Activated CD8-positive, alpha-beta memory T cell treated with anti-CD3 and anti-CD28 coated beads, Interleukin-2, amount 10 ng/mL, durations not matched to agents 7 days and 5 days (primary cell): ENCODE measurements around the gene LENG9. TPM values are rescaled to one million over a fixed set of nuclear protein-coding genes. Genes with fewer than 3 reads are reported as not detected.
A peak's percentile ranks its signal among the peaks of the same experiment; 100 is the strongest.

Experiments used
- ATAC-seq: fragments of 150-1000 bp; cut with Tn5 transposase; one replicate; pipeline ENCODE4 v1.10.0; 2021; ENCODE audit warnings: moderate library complexity
- CTCF ChIA-PET: fragments of 350-600 bp; sonication (Branson Sonifier 250); formaldehyde crosslinking; loops from one replicate; lab custom pipeline; 2021; ENCODE audit warnings: antibody characterized with exemption; lab: Charles Lee
- DNase-seq: peaks from one replicate; pipeline ENCODE4 v3.0.0-alpha.2; 2020
- H3K27ac Mint-ChIP-seq: one replicate; pipeline ENCODE4 v1.8.0; 2021; ENCODE audit warnings: mild to moderate bottlenecking, mixed read lengths
- H3K27me3 Mint-ChIP-seq: one replicate; pipeline ENCODE4 v1.8.0; 2021; ENCODE audit warnings: mixed read lengths
- H3K36me3 Mint-ChIP-seq: one replicate; pipeline ENCODE4 v1.8.0; 2021; ENCODE audit warnings: mild to moderate bottlenecking, mixed read lengths
- H3K4me1 Mint-ChIP-seq: one replicate; pipeline ENCODE4 v1.8.0; 2021; ENCODE audit warnings: mixed read lengths
- H3K4me3 Mint-ChIP-seq: one replicate; pipeline ENCODE4 v1.8.0; 2021; ENCODE audit warnings: mild to moderate bottlenecking, moderate library complexity, mixed read lengths
- H3K9me3 Mint-ChIP-seq: one replicate; pipeline ENCODE4 v1.8.0; 2022; ENCODE audit warnings: low read depth, mixed read lengths
- total RNA-seq, 2 experiments: library from RNA; stranded (reverse); gene quantifications; one replicate each; pipeline ENCODE4 v1.2.3, GENCODE V29; 2021

The LENG9 gene
- total RNA-seq, 2 experiments from 2014 or later, result 6.3 to 7.2 TPM

GRCh38 chr19:54436628-54437252, 26.8 kb downstream of the LENG9 start:
- peaks cover 11% of the 10 kb centered on the region for H3K4me1 Mint-ChIP-seq
- no peaks in the 10 kb centered on the region for H3K27me3 Mint-ChIP-seq
- ATAC-seq (no peak), DNase-seq (no peak)
- CTCF ChIA-PET, result no interaction called here
- peaks cover 4% of the 10 kb centered on the region for H3K36me3 Mint-ChIP-seq
- no peak overlapping the region for H3K27ac Mint-ChIP-seq
- H3K4me3 Mint-ChIP-seq, result no peak overlapping the region
- no peaks in the 10 kb centered on the region for H3K9me3 Mint-ChIP-seq

- no peak for ATAC-seq
- DNase-seq, result no peak
- peaks cover 12% of the 10 kb centered on the region for H3K4me1 Mint-ChIP-seq
- CTCF ChIA-PET, result no interaction called here
- no peak overlapping the region for H3K4me3 Mint-ChIP-seq
- H3K27me3 Mint-ChIP-seq, result no peaks in the 10 kb centered on the region
- no peak overlapping the region for H3K27ac Mint-ChIP-seq
- H3K36me3 Mint-ChIP-seq, result peaks cover 4% of the 10 kb centered on the region
- H3K9me3 Mint-ChIP-seq, result no peaks in the 10 kb centered on the region
Measured at GRCh38 chr19:54436031-54436523, 27.5 kb downstream of the LENG9 start.

- H3K9me3 Mint-ChIP-seq, result no peaks in the 10 kb centered on the region
- H3K36me3 Mint-ChIP-seq, result peaks cover 4% of the 10 kb centered on the region
- DNase-seq, result no peak
- H3K27me3 Mint-ChIP-seq, result no peaks in the 10 kb centered on the region
- no peak overlapping the region for H3K27ac Mint-ChIP-seq
- H3K4me1 Mint-ChIP-seq, result peaks cover 13% of the 10 kb centered on the region
- CTCF ChIA-PET, result interaction anchor here (0.7 kb wide), 1 partner anchor 13 kb away, joined by 3 read pairs; the partner anchor contains the start of gene LENG8
- H3K4me3 Mint-ChIP-seq, result no peak overlapping the region
- no peak for ATAC-seq
Measured at GRCh38 chr19:54435551-54436016, 28.0 kb downstream of the LENG9 start.

GRCh38 chr19:54434873-54435214, 28.7 kb downstream of the LENG9 start:
- Mint-ChIP-seq H3K27ac (peak overlapping the region; percentile 54), H3K27me3 (no peaks in the 10 kb centered on the region), H3K4me3 (no peak overlapping the region), H3K4me1 (peaks cover 13% of the 10 kb centered on the region), H3K9me3 (no peaks in the 10 kb centered on the region), H3K36me3 (peaks cover 4% of the 10 kb centered on the region)
- DNase-seq (peak; percentile 50), ATAC-seq (peak; percentile 16)
- CTCF ChIA-PET, result interaction anchor here (0.7 kb wide), 1 partner anchor 14 kb away, joined by 3 read pairs; the partner anchor contains the start of gene LENG8

GRCh38 chr19:54434112-54434872, 29.3 kb downstream of the LENG9 start:
- peaks cover 13% of the 10 kb centered on the region for H3K4me1 Mint-ChIP-seq
- no peaks in the 10 kb centered on the region for H3K9me3 Mint-ChIP-seq
- H3K27me3 Mint-ChIP-seq, result peaks cover 2% of the 10 kb centered on the region
- no peak overlapping the region for H3K4me3 Mint-ChIP-seq
- ATAC-seq (no peak), DNase-seq (no peak)
- CTCF ChIA-PET, result no interaction called here
- peaks cover 4% of the 10 kb centered on the region for H3K36me3 Mint-ChIP-seq
- peak overlapping the region; percentile 54 for H3K27ac Mint-ChIP-seq

GRCh38 chr19:54433697-54434096, 29.9 kb downstream of the LENG9 start:
- Mint-ChIP-seq H3K9me3 (no peaks in the 10 kb centered on the region), H3K36me3 (peaks cover 4% of the 10 kb centered on the region), H3K4me3 (no peak overlapping the region), H3K27ac (no peak overlapping the region), H3K27me3 (peaks cover 3% of the 10 kb centered on the region), H3K4me1 (peaks cover 13% of the 10 kb centered on the region)
- no peak for ATAC-seq
- CTCF ChIA-PET, result interaction anchor here (1.6 kb wide), 1 partner anchor 43 kb away, joined by 4 read pairs; no protein-coding TSS in a partner anchor
- no peak for DNase-seq

GRCh38 chr19:54432144-54432738, 31.3 kb downstream of the LENG9 start:
- CTCF ChIA-PET, result interaction anchor here (1.6 kb wide), 1 partner anchor 41 kb away, joined by 4 read pairs; no protein-coding TSS in a partner anchor
- Mint-ChIP-seq H3K4me3 (no peak overlapping the region), H3K4me1 (peaks cover 13% of the 10 kb centered on the region), H3K27ac (no peak overlapping the region), H3K9me3 (no peaks in the 10 kb centered on the region), H3K27me3 (peaks cover 3% of the 10 kb centered on the region), H3K36me3 (peaks cover 2% of the 10 kb centered on the region)
- DNase-seq (no peak), ATAC-seq (no peak)

- Mint-ChIP-seq H3K4me1 (peaks cover 11% of the 10 kb centered on the region), H3K27me3 (peaks cover 7% of the 10 kb centered on the region), H3K9me3 (no peaks in the 10 kb centered on the region), H3K4me3 (no peak overlapping the region), H3K27ac (no peak overlapping the region), H3K36me3 (no peaks in the 10 kb centered on the region)
- CTCF ChIA-PET, result no interaction called here
- ATAC-seq (no peak), DNase-seq (no peak)
Measured at GRCh38 chr19:54431255-54431838, 32.2 kb downstream of the LENG9 start.

- no peak for DNase-seq
- Mint-ChIP-seq H3K27ac (no peak overlapping the region), H3K4me1 (peaks cover 11% of the 10 kb centered on the region), H3K4me3 (no peak overlapping the region), H3K27me3 (peaks cover 7% of the 10 kb centered on the region), H3K36me3 (no peaks in the 10 kb centered on the region), H3K9me3 (no peaks in the 10 kb centered on the region)
- ATAC-seq, result peak; percentile 87
- CTCF ChIA-PET, result no interaction called here
Measured at GRCh38 chr19:54430306-54431254, 33.0 kb downstream of the LENG9 start.

- Mint-ChIP-seq H3K36me3 (no peaks in the 10 kb centered on the region), H3K4me3 (no peak overlapping the region), H3K27ac (no peak overlapping the region), H3K9me3 (no peaks in the 10 kb centered on the region), H3K27me3 (peaks cover 12% of the 10 kb centered on the region), H3K4me1 (peaks cover 5% of the 10 kb centered on the region)
- CTCF ChIA-PET, result interaction anchor here (0.7 to 0.9 kb wide), 2 partner anchors 10 to 12 kb away, joined by 3 to 4 read pairs; no protein-coding TSS in a partner anchor
- ATAC-seq, result no peak
- DNase-seq, result no peak
Measured at GRCh38 chr19:54429545-54430227, 33.9 kb downstream of the LENG9 start.

GRCh38 chr19:54429176-54429495, 34.4 kb downstream of the LENG9 start:
- CTCF ChIA-PET, result interaction anchor here (0.9 kb wide), 1 partner anchor 11 kb away, joined by 3 read pairs; no protein-coding TSS in a partner anchor

More at GRCh38 chr19:54429176-54429495, 34.4 kb downstream of the LENG9 start:
- no peak for ATAC-seq
- H3K9me3 Mint-ChIP-seq, result no peaks in the 10 kb centered on the region
- H3K36me3 Mint-ChIP-seq, result no peaks in the 10 kb centered on the region
- H3K4me1 Mint-ChIP-seq, result peaks cover 2% of the 10 kb centered on the region
- H3K27me3 Mint-ChIP-seq, result peaks cover 13% of the 10 kb centered on the region
- H3K27ac Mint-ChIP-seq, result no peak overlapping the region
- H3K4me3 Mint-ChIP-seq, result no peak overlapping the region
- no peak for DNase-seq
